ENCODE data around the gene ATG101. TPM values are rescaled to one million over a fixed set of nuclear protein-coding genes. Genes with fewer than 3 reads are reported as not detected.

Gene ATG101
- total and polyA plus RNA-seq, 2 donors (not counting 1 experiment from before 2014, with no cell fraction given), result 19.4 to 50.3 TPM

DNA sequence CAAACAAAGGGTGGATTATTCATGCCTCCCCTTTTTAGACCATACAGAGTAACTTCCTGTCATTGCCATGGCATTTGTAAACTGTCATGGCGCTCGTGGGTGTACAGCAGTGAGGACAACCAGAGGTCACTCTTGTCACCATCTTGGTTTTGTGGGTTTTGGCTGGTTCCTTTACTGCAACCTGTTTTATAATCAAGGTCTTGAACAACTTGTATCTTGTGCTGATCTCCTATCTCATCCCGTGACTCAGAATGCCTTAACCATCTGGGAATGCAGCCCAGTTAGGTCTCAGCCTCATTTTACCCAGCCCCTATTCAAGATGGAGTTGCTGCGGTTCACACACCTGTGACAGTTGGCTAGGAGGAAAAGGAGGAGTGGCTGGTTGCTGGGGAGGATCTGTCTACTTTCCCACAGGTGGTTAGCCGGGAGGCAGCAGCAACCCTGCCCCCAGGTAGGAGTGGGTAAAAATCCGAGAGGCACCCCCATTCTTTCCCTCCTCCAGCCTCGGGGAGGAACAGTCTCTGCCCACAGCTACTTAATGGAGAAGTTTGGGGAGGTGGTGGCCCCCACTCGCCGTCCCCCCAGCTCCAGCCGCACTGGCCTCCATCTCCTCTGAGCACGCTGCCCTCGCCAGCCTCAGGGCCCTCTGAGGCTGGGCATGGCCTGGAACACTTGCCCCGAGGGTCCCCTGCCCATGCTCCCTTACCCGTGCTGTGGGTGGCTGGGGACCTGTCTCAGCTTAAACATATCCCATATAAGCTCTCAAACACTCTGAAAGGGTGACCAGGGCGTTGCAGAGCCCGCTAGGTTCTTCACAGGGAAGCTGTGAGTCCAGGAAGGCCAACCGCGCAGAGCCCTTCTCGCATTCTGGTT lies 51.4 kb downstream of the ATG101 start:
- no peaks in the 10 kb centered on the region for H3K36me3 ChIP-seq (replicated peaks in 1 of 2; ENCODE audit: control extremely low read depth in 1 of 2, control insufficient read depth in 1 of 2, extremely low read depth in 1 of 2, insufficient read depth in 2 of 2, low read length in 1 of 2)
- no peak for ATAC-seq (ENCODE audit: low read depth)
- CTCF ChIA-PET, result interaction anchor here (0.5 to 11.3 kb wide), 13 partner anchors 9 to 363 kb away, joined by 3 to 407 read pairs (median 4); no protein-coding TSS in a partner anchor
- intact Hi-C loops (cut with micrococcal nuclease), result no loop called here
- H3K4me1 ChIP-seq (ENCODE audit: control insufficient read depth in 2 of 2, insufficient read depth in 2 of 2, low read length in 2 of 2), result peaks cover 29 to 39% of the 10 kb centered on the region in 2 donors
- H4K20me1 ChIP-seq (ENCODE audit: control insufficient read depth, insufficient read depth, low read length, poor library complexity, severe bottlenecking), result no peaks in the 10 kb centered on the region
- Mint-ChIP-seq H3K4me1 (peaks cover 46% of the 10 kb centered on the region), H3K27ac (no peak overlapping the region), H3K27me3 (peaks cover 10% of the 10 kb centered on the region), H3K4me3 (no peak overlapping the region), H3K9me3 (ENCODE audit: insufficient read depth) (no peaks in the 10 kb centered on the region)
- no peaks in the 10 kb centered on the region for H3K9me3 ChIP-seq (ENCODE audit: control extremely low read depth in 1 of 3, control insufficient read depth in 2 of 3, insufficient read depth in 1 of 3, low read length in 2 of 3)
- no peak overlapping the region for H2AFZ ChIP-seq (ENCODE audit: insufficient read depth, low read depth, low read length, poor library complexity, severe bottlenecking)
- peaks cover 0 to 20% (median 5%) of the 10 kb centered on the region in 4 experiments for H3K27me3 ChIP-seq (replicated peaks in 1 of 4; ENCODE audit: control extremely low read depth in 1 of 4, control insufficient read depth in 3 of 4, insufficient read depth in 4 of 4, low read length in 3 of 4)
- no peak overlapping the region for H3K4me3 ChIP-seq (ENCODE audit: control extremely low read depth in 1 of 5, extremely low read depth in 1 of 5, insufficient read depth in 1 of 5, low read depth in 2 of 5, low read length in 4 of 5)
- POLR2A ChIA-PET, result interaction anchor here (0.6 to 0.9 kb wide), 2 partner anchors 28 to 96 kb away, joined by 3 to 5 read pairs; no protein-coding TSS in a partner anchor
- no peak for DNase-seq
- no peak for TF ChIP-seq CTCF (IDR thresholded peaks at IDR 0.05)
- TF ChIP-seq EZH2 (IDR thresholded peaks at IDR 0.05; ENCODE audit: borderline replicate concordance, insufficient read depth, low read depth, low read length, poor library complexity, severe bottlenecking), result no peak
- no peak overlapping the region for H3K9ac ChIP-seq (ENCODE audit: low read length)
- no peak overlapping the region for H3K27ac ChIP-seq (ENCODE audit: low read length in 2 of 2)
- 70% methylated on average over 12 of the region's 19 CpGs for WGBS (ENCODE audit: insufficient coverage)
- H3K4me2 ChIP-seq (replicated peaks; ENCODE audit: low read depth, low read length, poor library complexity, severe bottlenecking), result peak overlapping the region; percentile 24
- no peaks in the 10 kb centered on the region for H3K79me2 ChIP-seq (ENCODE audit: control insufficient read depth, insufficient read depth, low read length)
